ENCODE results near the gene KNDC1. TPM values are rescaled to one million over a fixed set of nuclear protein-coding genes. Genes with fewer than 3 reads are reported as not detected.

KNDC1 gene
- total and polyA plus RNA-seq, 10 of the 15 experiments (the other 5 are each of a cell fraction or from before 2014, with no cell fraction given), result 0.03 to 0.11 (median 0.05) TPM; not detected in 7

- 52% methylated on average over 30 of the region's 30 CpGs for WGBS (ENCODE audit: insufficient coverage, insufficient replicate concordance, low lambda C conversion rate, missing lambda C conversion rate)
- no peaks in the 10 kb centered on the region for H3K27me3 ChIP-seq (replicated peaks in 1 of 2; ENCODE audit: control insufficient read depth in 2 of 2, insufficient read depth in 2 of 2, low read length in 1 of 2)
- no peak overlapping the region for H3K4me3 ChIP-seq
- no peaks in the 10 kb centered on the region; the same call in 2 of the 3 replicates for H3K9me3 ChIP-seq (replicated peaks; ENCODE audit: control insufficient read depth, insufficient read depth, low read length)
- intact Hi-C loops (cut with micrococcal nuclease; ENCODE audit: unreplicated experiment), result no loop called here
- SMC1A ChIA-PET (ENCODE audit: uncharacterized antibody, unreplicated experiment), result no interaction called here
- H3K9ac ChIP-seq (ENCODE audit: control insufficient read depth, insufficient read depth, low read length), result no peak overlapping the region
- FAIRE-seq (no peak), DNase-seq (ENCODE audit: low read depth, low spot score) (no peak), ATAC-seq (no peak)
- no TSS peak for BruUV-seq (replicated peaks)
- POLR2A ChIA-PET, result no interaction called here
- in situ Hi-C loops (cut with MboI), result no loop called here
- no peak overlapping the region for H2AFZ ChIP-seq (ENCODE audit: control insufficient read depth, low read depth, low read length)
- CTCF ChIA-PET, result no interaction called here
- no peaks in the 10 kb centered on the region for H3K4me1 ChIP-seq (ENCODE audit: control insufficient read depth, insufficient read depth, low read length)
- RAD21 ChIA-PET (ENCODE audit: unreplicated experiment), result no interaction called here
- no peak overlapping the region for H3K27ac ChIP-seq (ENCODE audit: control insufficient read depth, insufficient read depth)
- no peaks in the 10 kb centered on the region for H3K79me2 ChIP-seq (ENCODE audit: control insufficient read depth, insufficient read depth, low read length)
- no peaks in the 10 kb centered on the region for H3K36me3 ChIP-seq (ENCODE audit: control insufficient read depth in 2 of 2, insufficient read depth in 2 of 2, low read length in 1 of 2)
- TF ChIP-seq SP1 (IDR thresholded peaks at IDR 0.05; ENCODE audit: low read depth, low read length), result no peak
- no peak for TF ChIP-seq EED (IDR thresholded peaks at IDR 0.05; ENCODE audit: low read depth)
- TF ChIP-seq ZZZ3 (IDR thresholded peaks at IDR 0.05; ENCODE audit: control insufficient read depth, insufficient read length, low read depth), result no peak
- no peak for TF ChIP-seq SKIL (IDR thresholded peaks at IDR 0.05; ENCODE audit: low read depth, poor library complexity, severe bottlenecking)
- TF ChIP-seq CBX5 (IDR thresholded peaks at IDR 0.05; ENCODE audit: low read depth), result no peak
- TF ChIP-seq RCOR1 (conservative IDR thresholded peaks at IDR 0.05; ENCODE audit: low read depth, low read length), result no peak
- TF ChIP-seq BHLHE40 (IDR thresholded peaks at IDR 0.05; ENCODE audit: borderline replicate concordance in 1 of 2, low read depth in 2 of 2, low read length in 1 of 2), result no peak
- H4K20me1 ChIP-seq (ENCODE audit: control insufficient read depth, insufficient read depth), result no peaks in the 10 kb centered on the region
- no peak overlapping the region for H3K4me2 ChIP-seq (ENCODE audit: control insufficient read depth, insufficient read depth)
These were observed 9.3 kb downstream of the KNDC1 start for GRCh38 chr10:133169173-133169947.
